Vagina (tissue), 2 donors: ENCODE data around the gene CASP2.
"Not testable (repeated sequence)": the region's sequence is repeated elsewhere in the genome, so short reads cannot be mapped to it uniquely, and the experiment has no call there.

Experiments
- CTCF ChIP-seq, 3 experiments: fragments of 450-650 bp in 2 of 3; fragments of 200-600 bp in 1 of 3; sonication (generic) in 1 of 3; IDR thresholded peaks; one replicate each; pipeline ENCODE4 v1.5.1; 2017 to 2019; ENCODE audit warnings: antibody characterized with exemption in 3 of 3, mild to moderate bottlenecking in 2 of 3, moderate library complexity in 2 of 3
- POLR2A ChIP-seq, 2 donors: fragments of 450-650 bp; IDR thresholded peaks; one replicate each; pipeline ENCODE4 v1.6.1; 2017; ENCODE audit warnings: antibody characterized with exemption in 2 of 2, mild to moderate bottlenecking in 2 of 2, moderate library complexity in 2 of 2
- POLR2AphosphoS5 ChIP-seq, 2 donors: sonication (generic); formaldehyde crosslinking; IDR thresholded peaks; one replicate each; pipeline ENCODE4 v1.9.0; 2017; ENCODE audit warnings: antibody characterized with exemption in 2 of 2, mild to moderate bottlenecking in 2 of 2, low read depth in 1 of 2; ENCODE audit not compliant: insufficient read depth in 1 of 2

GRCh38 chr7:143264196-143264568 is 24.0 kb upstream of the CASP2 start:
- TF ChIP-seq POLR2AphosphoS5 (IDR thresholded peaks at IDR 0.05; ENCODE audit: insufficient read depth in 1 of 2, low read depth in 1 of 2); CTCF (IDR thresholded peaks at IDR 0.05); POLR2A (IDR thresholded peaks at IDR 0.05): not testable (repeated sequence)
